Stimulated activated CD4-positive, alpha-beta T cell treated with anti-CD3 and anti-CD28 coated beads, Interleukin-12 subunit alpha, Interleukin-12 subunit beta, amount 100 ng/mL, for 4 hours (primary cell): Measurements from ENCODE around the gene RFC4.
"Not testable (repeated sequence)": the region's sequence is repeated elsewhere in the genome, so short reads cannot be mapped to it uniquely, and the experiment has no call there.

Experiments used
- DNase-seq: peaks from one replicate; pipeline ENCODE4 v3.0.0-alpha.2; 2020

Gene RFC4

DNA sequence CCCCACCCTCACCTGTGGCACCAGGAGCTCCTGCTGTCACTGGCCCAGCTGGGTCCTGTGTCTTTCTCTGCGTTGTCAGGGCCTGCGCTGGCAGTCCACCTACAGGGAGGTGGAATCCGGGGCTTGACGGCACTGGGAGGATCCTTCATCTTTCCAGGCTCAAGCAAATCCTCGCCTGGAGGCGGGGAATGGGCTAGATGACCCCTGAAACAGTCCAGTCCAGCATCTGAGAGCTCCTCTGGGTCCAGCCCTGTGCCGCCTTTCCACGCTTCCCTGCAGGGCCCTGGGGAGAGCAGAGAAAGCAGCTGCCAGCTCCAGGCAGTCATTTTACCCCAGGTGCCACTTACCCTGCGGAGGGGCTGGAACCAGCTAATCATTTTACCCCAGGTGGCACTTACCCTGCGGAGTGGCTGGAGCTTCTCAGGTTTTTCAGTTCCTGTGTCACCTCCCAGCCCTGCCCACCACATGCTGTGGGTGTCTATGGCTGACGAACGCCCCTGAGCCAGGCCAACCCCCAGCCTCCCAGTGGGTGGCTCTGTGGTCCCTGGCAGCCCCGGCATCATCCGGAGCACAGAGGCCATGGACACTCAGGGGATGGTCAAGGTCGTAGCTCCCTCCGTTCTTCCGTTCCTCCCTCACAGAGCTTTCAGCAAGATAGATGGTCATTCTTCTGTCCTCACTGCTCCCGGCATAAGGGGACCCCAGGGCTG lies 18.3 kb upstream of the RFC4 start:
- no peak for DNase-seq

DNA sequence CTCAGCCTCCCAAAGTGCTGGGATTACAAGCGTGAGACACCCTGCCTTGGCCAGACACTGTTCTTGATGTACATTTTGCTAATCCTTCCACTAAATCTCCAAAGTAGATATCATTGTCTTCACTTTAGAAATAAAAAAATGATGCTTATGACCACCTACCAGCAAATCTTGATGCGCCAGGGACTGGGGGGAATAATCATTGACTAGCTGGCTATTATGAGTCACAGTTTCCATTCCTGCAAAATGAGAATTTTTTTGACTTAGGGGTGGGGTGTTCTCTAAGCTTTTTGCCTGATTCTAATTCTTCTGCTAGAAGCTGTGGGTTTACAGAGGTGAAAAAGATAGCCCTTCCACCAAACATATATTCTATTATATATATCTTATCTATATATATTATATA lies 17.1 kb upstream of the RFC4 start:
- DNase-seq: no peak

DNA sequence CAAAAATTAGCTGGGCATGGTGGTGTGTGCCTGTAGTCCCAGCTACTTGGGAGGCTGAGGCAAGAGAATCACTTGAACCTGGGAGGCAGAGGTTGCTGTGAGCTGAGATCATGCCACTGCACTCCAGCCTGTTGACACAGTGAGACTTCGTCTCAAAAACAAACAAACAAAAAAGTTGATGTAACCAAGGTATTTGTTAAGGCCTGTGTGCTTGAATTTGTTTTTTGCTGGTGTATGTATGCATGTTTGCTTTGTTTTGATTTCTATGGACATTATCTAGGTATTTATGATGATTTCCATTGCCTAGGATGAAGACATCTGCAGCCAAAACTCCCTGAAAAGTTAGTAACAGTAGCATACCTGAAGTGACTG lies 16.1 kb upstream of the RFC4 start:
- not testable (repeated sequence) for DNase-seq

DNA sequence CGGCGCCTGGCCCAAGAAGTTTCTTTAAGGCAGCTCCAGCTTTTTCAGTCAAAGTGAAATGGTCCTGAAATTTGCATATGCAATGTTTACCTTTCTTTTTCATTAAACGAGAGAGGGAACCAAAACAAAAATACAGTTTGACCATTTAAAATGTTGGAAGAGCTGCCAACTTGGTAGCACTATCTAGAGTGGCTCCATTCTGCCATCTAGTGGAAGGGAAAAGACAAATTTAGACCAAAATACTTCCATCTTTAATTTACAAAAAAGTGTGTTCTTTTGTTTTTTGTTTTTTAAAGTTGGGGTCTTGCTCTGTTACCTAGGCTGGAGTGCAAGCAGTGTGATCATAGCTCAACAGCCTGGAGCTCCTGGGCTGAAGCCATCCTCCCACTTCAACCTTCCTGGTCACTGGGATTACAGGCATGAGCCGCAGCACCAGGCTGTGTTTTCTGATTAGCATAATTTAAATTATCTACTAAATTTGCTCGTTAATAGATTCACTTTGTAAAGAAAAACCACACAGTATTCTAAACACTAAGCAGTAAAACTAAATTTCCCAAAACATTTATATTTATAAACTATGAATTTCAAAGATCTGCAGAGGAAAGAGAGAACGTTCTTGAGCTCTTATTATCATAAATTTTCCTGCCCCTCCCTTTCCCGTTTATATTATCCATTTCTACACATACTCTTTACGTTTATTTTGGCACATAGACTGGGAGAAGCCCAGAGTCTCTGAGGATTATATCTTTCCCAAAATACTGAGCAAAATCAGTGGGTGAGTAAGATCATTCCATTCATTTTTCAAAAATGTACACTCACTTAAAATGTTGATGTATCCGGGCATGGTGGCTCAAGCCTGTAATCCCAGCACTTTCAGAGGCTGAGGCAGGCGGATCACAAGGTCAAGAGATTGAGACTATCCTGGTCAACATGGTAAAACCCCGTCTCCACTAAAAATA lies 15.4 kb upstream of the RFC4 start:
- DNase-seq: no peak

DNA sequence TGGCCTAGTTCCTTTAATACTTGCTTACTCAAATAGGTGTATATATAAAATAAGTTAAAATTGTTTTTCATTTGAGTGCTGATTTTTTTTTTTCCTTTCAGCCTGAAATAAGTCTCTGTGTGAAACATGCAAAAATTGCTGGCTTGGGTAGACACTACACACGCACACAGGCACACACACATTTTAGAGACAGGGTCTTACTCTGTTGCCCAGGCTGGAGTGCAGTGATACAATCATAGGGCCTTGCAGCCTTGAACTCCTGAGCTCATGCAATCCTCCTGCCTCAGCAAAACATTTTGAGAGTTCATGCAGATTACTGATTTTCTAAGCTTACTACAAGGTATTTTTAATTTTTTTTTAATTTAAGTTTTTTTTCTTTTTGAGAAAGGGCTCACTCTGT lies 12.7 kb upstream of the RFC4 start:
- no peak for DNase-seq

DNA sequence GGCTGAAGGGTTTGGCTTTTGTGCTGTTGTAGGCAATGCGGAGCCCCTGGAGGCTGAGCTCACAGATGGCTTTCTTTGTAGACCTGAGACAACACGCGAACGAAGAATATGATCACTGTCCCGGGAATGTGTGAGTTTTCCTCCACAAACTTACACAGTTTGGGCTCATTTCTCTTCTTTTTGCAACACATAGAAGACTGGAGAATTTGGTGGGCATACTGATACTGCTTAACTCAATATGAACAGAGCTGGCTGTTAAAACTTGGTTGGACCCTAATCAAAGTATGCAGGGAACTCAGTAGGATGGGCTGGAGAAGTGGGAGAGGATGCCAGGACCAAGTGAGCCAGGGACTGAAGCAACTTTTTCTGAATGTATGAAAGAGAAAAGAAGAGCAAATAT lies 12.2 kb upstream of the RFC4 start:
- DNase-seq: no peak

DNA sequence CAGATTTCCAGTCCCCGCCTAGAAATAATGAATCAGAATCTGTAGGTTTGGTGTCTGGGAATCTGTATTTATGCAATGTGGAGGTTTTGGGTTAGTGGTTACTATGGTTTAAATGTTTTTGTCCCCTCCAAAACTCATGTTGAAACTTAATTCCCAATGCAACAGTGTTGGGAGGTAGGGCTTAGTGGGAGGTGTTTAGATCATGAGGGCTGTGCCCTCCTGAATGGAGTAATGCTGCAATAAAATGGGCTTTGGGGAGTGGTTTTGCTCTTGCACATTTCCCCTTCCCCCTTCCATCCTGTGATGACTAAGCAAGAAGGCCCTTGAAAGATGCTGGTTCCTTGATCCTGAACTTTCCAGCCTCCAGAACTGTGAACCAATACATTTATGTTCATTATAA lies 9.2 kb upstream of the RFC4 start:
- DNase-seq: no peak

DNA sequence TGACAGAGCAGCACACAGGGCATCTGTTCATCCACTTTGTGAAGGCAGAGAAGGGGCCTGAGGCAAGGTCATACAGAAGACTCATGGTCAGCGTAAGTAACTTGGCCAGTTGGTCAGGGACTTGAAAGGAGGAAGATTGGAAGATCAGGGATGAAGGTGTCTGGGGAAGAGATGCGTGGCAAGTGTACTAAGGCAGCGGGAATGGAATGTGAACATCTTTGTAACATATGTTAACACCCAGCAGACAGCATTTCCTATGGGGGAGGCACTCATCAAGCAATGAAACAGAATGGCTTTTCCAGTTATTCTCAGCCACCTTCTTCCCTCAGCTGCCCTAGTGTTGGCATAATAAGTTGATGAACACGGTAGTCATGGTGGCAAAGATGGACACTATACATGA lies 7.8 kb upstream of the RFC4 start:
- DNase-seq: no peak

DNA sequence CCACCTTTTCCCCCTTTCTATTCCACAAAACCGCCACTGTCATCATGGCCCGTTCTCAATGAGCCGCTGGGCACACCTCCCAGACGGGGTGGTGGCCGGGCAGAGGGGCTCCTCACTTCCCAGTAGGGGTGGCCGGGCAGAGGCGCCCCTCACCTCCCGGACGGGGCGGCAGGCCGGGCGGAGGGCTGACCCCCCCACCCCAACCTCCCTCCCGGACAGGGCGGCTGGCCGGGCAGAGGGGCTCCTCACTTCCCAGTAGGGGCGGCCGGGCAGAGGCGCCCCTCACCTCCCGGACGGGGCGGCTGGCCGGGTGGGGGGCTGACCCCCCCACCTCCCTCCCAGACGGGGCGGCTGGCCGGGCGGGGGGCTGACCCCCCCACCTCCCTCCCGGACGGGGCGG lies 5.0 kb upstream of the RFC4 start:
- DNase-seq: not testable (repeated sequence)

DNA sequence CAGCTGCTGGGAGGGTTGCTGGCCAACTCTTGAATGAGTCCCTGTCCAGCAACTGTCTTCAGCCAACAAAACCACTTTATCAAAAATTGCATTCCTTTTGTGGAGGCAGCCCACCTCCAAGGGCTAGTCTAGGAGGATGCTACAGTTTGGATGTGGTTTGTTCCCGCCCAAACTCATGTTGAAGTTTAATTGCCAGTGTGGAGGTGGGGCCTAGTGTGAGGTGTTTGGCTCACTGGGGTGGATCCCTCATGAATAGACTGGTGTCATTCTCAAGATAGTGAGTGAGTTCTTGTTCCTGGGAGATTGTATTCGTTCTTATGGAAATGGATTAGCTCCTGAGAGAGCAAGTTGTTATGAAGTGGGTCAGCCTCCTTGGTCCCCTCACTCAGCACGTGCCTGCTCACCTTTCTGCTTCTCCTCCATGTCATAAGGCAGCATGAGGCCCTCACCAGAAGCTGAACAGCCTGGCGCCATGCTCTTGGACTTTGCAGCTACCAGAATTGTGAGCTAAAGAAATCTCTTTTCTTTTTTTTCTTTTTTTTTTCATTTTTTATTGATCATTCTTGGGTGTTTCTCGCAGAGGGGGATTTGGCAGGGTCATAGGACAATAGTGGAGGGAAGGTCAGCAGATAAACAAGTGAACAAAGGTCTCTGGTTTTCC lies 4.2 kb upstream of the RFC4 start:
- no peak for DNase-seq

DNA sequence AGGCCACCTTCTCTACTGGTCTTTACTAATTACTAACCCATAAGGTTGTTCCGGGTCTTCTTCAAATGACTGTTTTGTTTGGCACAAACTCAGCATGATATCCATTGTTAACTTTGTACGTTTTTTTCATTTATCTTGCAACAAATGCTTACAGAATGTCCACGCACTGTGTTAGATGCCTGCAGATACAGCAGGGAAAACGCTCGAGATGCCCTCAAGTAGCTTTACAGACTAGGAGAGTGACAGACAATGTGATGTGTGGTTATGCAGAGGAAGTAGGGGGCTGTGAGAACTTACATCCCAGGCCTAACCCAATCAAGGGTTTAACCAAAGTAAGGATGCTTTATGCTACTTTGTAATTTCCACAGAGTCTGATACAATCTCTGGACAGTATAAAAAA lies 949 bp upstream of the RFC4 start:
- no peak for DNase-seq

DNA sequence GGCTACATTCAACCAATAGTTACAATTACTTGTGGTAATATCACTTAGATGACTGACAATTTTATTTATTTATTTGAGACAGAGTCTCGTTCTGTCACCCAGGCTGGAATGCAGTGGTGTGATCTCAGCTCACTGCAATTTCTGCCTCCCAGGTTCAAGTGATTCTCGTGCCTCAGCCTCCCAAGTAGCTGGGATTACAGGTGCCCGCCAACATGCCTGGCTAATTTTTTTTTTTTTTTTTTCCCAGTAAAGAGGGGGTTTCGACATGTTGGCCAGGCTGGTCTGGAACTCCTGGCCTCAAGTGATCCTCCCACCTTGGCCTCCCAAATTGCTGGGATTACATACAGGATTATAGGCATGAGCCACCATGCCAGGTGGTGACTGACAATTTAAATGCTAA lies 2.8 kb downstream of the RFC4 start:
- not testable (repeated sequence) for DNase-seq

DNA sequence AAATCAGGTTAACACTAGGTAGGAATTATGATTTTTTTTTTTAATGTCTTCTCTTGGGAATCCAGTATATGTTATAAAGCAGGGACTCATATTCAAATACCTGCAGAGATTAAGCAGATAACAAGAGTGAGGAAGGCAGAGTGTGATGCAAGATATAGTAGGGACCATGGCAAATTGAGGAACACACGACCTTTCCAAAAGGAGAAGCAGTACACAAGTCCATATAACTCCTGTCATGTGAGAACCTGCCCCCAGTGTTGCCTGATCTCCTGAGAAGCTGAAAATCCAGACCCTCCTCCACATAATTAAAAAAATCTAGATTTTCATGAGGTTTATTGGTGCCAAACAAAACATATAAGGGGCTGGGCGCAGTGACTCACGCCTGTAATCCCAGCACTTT lies 3.6 kb downstream of the RFC4 start:
- no peak for DNase-seq

DNA sequence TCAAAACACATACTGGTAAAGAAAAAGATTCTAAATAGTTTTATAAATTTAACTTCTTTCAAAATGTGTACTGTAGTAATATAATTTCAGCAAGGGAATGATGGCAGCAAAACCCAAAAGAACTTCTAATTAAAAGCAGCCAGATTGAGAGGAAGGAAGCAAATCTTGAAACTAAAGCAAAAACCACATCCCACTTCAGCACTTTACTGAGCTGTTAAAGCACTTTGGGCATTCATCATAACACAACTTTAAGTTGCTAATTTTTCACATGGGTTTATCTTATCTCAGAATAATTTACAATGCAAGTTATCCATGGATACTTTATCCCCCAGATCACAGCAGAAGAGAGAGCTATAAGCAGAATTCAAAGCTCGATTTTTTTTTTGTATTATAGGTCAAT lies 6.0 kb downstream of the RFC4 start:
- no peak for DNase-seq

DNA sequence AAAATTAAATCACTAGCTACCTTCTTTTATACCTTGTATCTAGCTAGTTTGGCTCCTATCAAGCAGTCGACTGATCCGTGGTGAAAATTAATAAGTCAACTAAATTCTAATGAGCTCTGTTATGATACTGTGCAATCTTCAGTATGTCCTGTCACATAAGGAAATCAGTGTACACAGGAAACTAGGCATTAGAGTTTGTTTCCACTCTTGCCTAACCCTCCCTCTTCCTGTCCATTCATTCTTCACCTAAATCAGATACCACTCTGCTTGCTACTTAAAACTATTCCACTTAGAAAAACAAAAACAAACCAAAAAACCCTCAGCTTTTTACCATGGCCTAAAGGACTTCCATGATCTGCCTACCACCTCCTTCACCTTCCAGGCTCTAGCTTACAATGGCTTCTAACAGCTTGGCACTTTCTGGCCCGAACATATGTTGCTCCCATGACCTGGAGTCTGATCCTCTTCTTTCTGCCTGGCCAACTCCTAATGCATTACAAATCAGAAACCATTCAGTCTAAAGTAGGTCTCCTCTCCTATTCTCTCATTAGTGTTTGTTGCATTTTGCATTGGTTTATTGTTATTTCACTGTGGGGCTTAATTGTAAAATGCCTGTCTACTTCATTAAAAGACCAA lies 7.9 kb downstream of the RFC4 start:
- no peak for DNase-seq

DNA sequence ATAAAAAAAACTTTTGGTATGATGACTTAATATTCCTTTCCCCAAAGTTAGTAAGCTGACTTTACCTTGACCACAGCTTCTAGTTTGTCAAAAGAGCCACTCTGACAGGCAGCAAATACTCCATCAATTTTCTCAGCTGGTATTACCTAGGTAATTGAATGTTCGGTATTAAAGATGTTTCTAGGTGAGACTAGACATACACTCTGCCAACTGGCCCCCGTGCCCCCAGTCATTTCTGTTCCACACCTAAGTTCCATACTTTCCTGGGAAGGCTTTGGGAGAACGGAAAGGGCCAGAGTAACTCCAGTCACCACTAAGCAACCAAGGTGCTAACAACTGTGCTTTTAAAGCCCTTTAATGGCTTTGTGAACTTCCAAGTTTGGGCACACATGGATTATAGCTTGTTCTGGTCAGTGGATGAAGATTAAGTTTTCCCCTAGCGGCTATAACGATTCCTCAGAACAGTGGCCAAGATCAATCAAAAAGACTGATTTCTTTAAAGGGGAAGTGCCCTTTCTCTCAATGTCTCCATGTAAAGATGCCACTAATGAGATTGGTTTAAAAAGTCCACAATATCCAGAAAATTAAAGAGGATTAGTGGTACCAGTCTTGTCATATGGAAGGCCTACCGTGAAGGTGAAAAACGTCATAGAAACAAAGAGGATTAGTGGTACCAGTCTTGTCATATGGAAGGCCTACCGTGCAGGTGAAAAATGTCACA lies 15.9 kb downstream of the RFC4 start:
- DNase-seq: peak; percentile 21

DNA sequence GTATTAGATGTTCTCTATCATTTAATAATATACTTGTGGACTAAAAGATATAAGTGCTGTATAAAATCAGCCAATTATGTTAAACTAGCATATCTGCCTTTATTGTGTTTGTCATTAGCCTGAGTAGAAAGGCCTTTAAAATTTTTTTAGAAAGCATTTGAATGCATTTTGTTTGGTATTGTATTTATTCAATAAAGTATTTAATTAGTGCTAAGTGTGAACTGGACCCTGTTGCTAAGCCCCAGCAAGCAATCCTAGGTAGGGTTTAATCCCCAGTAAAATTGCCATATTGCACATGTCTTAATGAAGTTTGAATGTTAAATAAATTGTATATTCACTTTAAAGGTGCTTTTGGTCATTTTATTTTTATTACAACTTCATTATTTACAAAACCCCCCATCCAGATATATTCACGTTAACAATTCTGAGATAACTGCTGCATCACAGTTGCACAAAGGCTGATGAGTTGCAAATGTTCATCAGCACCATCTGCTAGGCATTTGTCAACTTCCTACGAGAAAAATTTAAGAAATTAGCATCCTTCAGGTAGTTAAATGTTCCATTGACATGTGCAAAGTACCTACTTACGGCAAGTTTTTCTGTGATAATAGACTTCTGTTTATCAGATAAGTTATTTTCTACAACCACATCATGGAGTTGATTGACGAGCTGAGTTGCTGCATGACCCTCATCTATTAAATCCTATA lies 16.6 kb downstream of the RFC4 start:
- DNase-seq: no peak

DNA sequence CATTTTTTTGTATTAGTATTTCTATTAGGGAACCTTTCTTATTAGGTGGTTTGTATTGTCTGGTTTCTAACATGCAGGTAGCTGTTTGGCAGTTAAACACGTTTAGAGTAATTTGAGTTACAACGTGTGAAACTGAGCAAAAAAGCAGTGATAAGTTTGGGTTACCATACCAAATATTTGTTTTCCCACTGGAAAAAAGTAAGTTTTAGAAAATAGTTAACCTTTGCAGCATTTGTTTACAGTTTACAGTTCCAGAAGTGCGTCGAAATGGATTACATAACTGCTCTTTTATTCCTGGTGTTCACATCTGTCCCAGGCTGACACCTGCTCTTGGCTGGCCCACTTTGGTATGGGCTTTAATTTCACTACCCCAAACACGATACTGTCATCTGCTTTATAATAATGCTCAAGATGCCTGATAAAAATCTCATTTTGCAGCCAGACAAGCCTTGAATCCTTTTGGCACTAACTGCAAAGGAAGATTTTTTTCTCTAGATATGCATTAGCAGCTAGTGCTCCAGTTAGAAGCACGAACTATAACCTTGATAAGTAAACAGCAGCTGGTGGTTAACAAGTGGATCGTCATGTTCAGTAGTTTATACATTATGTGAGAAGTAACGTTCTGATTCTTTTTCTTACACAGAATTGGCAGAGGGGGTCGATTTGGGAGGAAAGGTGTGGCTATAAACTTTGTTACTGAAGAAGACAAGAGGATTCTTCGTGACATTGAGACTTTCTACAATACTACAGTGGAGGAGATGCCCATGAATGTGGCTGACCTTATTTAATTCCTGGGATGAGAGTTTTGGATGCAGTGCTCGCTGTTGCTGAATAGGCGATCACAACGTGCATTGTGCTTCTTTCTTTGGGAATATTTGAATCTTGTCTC lies 17.6 kb downstream of the RFC4 start:
- no peak for DNase-seq

DNA sequence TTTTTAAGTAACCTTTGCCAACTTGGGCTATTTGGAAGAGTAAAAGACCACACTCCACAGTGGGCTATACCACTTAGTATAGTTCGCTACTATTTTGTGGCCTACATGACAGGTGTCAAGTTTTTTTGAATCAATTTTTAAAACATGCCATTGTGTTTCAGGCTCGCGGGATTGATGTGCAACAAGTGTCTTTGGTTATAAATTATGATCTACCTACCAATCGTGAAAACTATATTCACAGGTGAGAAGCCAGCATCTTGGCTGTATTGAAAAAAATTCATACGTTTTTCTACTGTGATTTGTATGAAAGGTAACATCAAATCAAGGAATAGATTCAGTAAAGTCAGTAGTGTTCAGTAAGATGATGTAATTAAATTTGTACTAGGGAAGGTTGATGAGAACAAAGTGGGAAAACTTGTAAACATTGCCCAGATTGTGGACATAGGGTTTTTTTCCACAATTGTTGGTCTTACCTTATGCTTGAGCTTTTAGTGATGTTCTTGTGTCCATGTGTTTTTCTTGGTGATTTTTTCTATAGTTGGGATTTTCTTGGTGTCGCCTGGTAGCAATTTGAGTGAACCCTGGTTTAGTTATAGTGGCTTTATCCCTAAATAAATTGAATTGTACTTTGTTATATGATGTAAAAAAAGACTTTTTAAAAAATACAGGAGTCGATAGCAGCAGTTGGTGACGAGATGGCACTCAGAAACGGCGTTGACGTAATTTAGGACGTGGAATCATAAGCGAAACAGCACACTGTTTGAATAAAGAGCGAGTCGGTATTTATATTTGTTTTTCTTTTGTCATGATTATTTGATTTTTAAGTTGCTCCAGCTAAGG lies 18.4 kb downstream of the RFC4 start:
- DNase-seq: no peak

DNA sequence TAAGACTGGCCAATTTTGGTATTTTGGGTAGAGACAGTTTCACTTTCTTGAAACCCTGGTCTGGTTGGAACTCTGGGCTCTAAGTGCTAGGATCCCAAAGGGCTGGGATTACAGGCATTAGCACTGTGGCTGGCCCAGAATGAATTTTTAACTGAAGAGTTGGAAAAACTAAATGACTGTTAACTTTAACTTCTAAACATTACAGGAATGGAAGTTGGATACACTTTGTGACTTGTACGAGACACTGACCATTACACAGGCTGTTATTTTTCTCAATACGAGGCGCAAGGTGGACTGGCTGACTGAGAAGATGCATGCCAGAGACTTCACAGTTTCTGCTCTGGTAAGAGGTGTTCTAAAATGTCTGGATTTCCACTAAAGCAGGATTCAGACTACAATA lies 19.4 kb downstream of the RFC4 start:
- DNase-seq: no peak
